Jurkat, Clone E6-1 (cell line): Measurements from ENCODE around the gene SLC51B.

Experiments used
- DNase-seq: peaks from one replicate; pipeline ENCODE4 v3.0.0-alpha.2; 2011; ENCODE audit warnings: low read depth, low spot score
- H3K4me3 ChIP-seq: 2 replicates; pipeline ENCODE4 v1.5.1; 2011; ENCODE audit warnings: mild to moderate bottlenecking, low read length, control low read depth, moderate library complexity

Gene SLC51B

GRCh38 chr15:65077291-65077980, 32.2 kb downstream of the SLC51B start:
- no peak overlapping the region for H3K4me3 ChIP-seq
- no peak for DNase-seq

DNA sequence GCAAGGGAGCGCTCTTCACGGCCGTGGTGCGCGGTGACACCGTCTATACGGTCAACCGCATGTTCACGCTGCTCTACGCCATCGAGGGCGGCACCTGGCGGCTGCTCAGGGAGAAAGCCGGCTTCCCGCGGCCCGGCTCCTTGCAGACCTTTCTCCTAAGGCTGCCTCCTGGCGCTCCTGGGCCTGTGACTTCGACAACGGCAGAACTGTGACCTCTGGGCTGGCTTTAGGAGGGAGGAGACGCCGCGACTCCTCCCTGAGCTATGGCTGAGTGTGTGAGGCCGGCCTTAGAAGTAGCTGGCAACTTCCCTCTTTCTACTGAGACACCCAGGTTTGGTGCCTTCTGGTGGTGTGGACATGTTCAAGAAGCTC, 32.8 kb downstream of the SLC51B start:
- H3K4me3 ChIP-seq = no peak overlapping the region
- DNase-seq = no peak

DNA sequence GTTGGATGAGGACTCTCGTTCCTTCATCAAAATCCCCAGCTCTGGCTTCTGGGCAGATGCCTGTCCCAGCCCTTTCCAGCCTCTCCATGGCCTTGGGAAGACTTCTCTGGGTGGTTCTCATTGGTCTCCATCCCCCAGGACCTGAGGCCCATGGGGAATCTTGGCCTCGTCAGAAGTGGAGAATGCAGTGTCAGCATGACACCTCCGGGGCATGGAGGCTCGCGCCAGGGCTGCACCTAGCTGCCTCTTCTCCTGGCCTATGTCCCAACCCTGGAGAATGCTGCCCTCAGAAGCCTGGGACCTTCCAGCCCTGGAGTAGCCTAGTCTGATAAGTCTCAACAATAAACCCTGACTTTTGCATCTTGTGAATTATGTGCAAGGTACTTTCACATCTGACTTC, 34.4 kb downstream of the SLC51B start:
- DNase-seq = no peak
- H3K4me3 ChIP-seq = no peak overlapping the region

GRCh38 chr15:65081270-65081669, 36.1 kb downstream of the SLC51B start:
- DNase-seq = no peak
- H3K4me3 ChIP-seq = no peak overlapping the region

DNA sequence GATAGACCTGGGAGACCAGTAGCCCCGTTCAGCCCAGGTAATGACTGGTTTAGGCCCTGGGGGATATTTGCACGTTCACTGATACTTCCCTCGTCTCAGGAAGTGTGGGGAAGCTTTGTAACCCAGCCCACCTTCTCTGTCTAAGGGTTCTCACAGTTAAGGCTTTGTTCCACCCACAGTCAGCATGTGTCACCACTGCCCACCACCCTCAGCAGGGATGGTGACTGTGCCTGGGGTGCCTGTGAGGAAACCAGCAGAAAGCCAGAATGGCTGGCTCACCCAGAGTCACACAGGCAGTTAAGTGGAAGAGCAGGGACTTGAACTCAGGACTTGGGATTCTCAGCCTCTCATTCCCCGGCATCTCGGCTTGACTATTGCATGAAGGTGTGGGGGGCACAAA, 36.6 kb downstream of the SLC51B start:
- no peak overlapping the region for H3K4me3 ChIP-seq
- peak; percentile 38 for DNase-seq

GRCh38 chr15:65082303-65082953, 37.2 kb downstream of the SLC51B start:
- peak; percentile 48 for DNase-seq
- no peak overlapping the region for H3K4me3 ChIP-seq

- no peak overlapping the region for H3K4me3 ChIP-seq
- DNase-seq = no peak
These were observed 38.1 kb downstream of the SLC51B start for GRCh38 chr15:65083262-65083701.

- no peak overlapping the region for H3K4me3 ChIP-seq
- DNase-seq = no peak
These were observed 39.5 kb downstream of the SLC51B start for GRCh38 chr15:65084500-65085206.

DNA sequence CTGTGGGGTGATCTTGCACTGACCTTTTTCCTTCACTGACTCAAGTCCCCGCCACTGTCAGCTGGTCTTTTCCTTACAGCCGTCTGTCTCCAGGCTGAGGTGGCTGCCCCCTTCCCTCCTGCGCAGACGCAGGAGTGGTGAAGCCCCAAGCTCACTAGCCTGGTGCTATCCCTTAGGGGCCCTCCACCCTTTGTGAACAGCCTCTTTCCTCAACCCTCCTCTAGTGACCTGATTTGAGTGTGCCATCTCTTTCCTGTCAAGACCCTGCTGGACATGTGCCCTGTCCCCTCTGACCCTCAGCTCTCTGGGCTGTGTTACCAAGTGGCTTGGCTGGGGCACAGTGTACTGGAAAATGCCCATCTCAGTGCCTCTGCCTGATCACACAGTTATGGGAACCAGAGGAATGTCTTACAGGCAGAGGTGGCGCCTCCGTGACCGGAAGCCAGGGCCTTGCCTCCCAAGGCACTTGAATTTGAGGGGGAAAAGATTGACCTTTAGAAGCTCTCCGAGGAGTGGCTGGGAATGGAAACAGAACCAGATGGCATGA, 40.1 kb downstream of the SLC51B start:
- no peak for DNase-seq
- no peak overlapping the region for H3K4me3 ChIP-seq

DNA sequence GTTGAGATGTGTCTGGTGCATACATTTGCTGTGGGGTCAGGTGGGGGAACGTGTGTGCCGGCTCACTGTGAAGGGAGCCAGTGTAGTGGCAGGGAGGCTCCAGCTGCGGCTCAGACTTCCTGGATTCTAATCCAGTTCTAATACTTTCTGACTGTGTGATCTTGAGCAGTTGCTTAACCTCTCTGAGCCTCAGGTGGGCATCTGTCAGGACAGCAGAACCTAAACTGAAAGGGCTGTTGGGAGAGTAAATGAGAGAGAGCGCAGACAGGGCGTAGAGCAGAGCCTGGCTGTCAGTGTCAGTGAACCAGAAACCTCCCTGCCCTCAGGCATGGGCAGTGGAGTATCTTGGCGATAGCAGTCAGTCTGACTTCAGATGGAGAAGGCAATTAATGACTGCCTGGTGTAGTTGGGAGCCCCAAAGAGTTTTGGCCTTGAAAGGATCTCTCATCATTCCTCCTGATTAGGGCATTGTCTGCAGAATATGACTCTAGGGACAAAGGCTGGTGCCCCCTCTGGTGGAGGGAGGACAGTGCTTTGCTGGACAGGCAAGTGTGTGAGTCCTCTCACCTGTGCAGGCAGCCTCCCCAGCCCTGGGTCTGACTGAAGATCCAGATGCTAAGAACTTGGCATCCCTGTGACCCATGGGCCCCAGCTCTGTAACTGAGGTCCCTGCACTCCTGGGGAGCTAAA, 40.9 kb downstream of the SLC51B start:
- DNase-seq = no peak

DNA sequence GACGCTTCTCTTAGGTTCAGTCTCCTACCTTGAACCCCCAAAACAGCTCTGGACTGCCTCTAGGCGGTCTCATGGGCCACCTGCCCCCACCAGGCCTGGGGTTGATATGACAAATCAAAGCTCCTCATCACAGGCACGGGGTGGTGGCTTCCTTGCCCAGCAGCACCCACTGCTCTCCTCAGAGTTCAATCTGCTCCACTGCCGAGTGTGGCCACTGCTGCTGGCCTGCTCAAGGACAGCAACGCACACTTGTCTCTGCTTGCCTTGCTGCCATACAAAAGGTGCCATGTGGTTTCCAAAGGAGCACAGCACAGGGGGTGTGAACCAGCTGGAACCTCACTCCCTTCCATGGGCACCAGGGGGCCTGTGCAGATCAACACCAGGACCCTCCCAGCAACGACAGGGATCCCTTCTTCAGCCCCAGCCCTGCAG, 41.5 kb downstream of the SLC51B start:
- no peak overlapping the region for H3K4me3 ChIP-seq
- peak; percentile 43 for DNase-seq

More for the DNA sequence above, 40.9 kb downstream of the SLC51B start:
- H3K4me3 ChIP-seq = no peak overlapping the region

- no peak overlapping the region for H3K4me3 ChIP-seq
- DNase-seq = no peak
These were observed 42.2 kb downstream of the SLC51B start for GRCh38 chr15:65087411-65087810.

DNA sequence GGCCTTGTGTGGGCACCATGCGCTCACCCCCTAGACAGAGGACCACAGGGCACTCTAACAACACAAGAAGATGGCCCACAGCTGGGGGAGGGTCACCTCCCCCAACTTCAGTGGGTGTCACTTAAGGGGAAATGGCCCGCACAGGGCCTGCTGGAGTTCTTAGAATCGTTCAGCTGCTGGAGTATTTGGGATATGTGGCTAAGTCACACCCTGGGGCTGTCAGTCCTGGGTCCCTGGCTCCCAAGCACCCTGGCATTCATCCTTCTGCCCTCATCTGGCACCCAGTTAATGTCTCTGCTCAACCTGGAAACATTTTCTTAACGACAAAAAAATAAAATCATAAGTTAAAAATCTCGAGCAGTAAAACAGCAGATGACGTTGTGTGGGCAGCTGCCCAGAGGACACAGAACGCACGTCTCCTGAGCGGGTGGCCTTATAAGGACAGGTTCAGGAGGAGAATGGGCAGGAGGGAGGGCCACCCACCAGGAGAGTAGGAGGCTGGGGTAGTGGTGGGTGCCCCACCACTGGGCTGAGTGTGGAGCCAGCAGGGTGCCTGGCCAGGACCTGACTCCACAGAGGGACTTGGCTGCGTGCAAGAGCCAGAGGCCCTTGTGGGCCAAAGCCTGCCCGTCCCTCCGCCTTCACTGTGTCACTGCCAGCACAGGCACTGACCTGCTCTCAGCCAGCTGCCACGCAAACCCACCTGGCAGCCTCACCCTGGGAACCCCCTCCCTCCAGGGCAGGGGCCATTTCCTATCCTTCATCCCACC, 42.9 kb downstream of the SLC51B start:
- DNase-seq = no peak

DNA sequence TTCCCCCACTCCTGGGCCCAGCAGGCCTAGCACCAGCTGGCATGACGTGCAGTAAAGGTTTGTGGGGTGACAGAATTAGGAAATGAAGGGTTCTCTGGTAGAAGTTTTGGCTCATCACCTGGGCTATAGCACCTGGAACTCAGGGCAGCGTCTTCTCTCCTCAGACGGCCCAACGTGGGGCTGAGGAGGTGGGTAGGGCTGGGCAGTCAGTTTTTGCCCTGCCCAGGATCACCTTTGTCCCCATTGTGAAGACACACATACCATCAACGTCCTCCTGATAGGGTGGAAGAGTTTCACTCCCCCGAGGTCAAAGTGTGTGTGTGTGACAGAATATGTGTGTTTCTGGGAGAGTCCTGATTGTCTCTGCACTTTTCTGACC, 43.4 kb downstream of the SLC51B start:
- no peak for DNase-seq
- H3K4me3 ChIP-seq = no peak overlapping the region

More for the DNA sequence above, 42.9 kb downstream of the SLC51B start:
- H3K4me3 ChIP-seq = no peak overlapping the region

DNA sequence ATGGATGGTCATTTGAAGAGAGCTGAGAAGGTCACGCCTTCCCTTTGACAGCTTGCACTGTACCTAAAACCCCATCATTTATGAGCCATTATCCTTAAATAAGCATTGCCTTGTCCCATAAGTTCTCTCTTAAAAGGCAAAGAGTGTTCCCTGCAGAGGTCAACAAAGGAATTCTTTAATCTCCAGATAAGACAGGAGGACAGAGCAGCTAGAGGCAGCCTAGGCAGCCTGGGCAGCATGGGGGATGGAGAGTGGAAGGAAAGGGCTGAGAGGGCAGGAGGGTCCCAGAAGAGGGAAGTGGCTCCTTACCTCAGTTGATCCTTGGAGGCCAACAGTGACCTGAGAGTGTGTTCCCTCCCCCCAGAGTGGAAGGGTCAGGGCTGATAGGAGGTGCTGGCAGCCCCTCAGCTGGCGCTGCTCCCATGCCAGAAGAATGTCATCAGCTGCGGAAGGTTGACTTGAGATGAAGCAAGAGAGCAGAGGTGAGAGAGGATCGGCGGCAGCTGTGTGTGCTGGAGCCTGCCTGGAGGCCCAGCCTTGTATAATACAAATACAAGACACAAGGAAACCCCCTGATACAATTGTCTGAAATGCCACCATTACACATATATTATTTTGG, 44.1 kb downstream of the SLC51B start:
- no peak for DNase-seq
- no peak overlapping the region for H3K4me3 ChIP-seq

DNA sequence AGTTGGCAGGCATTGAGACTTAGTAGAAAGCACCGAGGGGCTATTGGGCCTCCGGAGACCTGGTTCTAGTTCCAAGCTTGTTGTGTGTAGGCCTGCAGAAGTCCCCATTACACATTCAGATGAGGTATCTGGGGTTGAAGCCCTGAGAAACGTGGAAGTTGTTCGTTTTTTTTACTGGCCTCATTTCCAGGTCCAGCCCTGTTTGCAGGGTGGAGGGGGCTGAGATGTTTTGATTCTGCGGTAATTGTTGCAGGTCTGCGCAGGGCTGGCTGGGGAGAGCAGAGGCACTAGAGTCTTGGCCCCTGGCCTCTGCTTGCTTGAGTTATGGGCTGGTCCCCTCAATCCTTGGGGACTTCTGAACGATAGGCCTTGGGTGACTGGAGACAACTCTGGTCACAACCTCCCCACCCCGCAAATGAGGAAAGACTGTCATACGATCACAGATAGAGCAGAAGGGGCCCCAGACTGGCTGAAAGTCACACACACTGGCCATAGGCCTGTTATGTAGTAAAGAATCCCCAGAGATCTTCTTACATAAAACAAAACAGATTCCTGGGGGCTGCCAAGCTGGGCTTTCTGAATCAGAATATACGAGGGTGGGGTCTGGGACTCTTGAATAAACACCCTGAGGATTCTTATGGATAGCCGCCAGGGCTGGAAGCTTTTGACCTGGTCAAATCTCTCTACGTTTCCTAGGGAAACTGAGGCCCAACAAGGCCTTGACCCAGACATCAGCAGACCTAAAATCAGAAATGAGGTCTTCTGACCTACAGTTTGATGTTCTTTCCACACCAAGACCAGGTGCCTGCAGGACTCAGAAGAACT, 47.0 kb downstream of the SLC51B start:
- no peak overlapping the region for H3K4me3 ChIP-seq
- DNase-seq = no peak

GRCh38 chr15:65092911-65093792, 48.0 kb downstream of the SLC51B start:
- no peak for DNase-seq
- H3K4me3 ChIP-seq = no peak overlapping the region
